HL-60/S4 (cell line): ENCODE results near the gene FGFR3.

Experiments used
- in situ Hi-C: fragments of 300-500 bp; cut with MboI; formaldehyde crosslinking; loops from 2 replicates; pipeline ENCODE4 v1.14.3; 2022; ENCODE audit warnings: low sequenced_read_pairs

FGFR3 gene

DNA sequence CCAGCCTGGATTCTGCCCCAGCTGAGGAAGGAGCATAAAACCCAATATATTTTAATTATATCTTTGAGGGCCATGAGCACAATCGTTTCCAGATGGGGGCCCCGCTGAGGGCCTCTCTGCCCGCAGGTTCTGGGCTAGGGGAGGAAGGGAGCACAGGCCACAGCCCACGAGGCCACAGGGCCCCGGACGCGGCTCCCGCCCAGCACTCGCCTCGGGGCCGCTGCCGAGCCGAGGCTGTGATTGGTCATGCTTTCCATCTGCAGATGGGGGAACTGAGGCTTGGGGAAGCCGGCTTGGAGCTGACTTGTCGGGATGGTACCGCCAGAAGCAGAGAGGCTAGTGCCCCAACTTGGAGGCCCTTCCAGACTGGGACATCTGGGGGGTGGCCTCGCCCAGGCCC, 37.8 kb upstream of the FGFR3 start:
- in situ Hi-C loops, result no loop called here

- in situ Hi-C loops, result no loop called here
Observed at GRCh38 chr4:1756079-1756478, 37.0 kb upstream of the FGFR3 start.

GRCh38 chr4:1756893-1757779, 36.0 kb upstream of the FGFR3 start:
- in situ Hi-C loops, result no loop called here

GRCh38 chr4:1757836-1758235, 35.3 kb upstream of the FGFR3 start:
- in situ Hi-C loops, result no loop called here

DNA sequence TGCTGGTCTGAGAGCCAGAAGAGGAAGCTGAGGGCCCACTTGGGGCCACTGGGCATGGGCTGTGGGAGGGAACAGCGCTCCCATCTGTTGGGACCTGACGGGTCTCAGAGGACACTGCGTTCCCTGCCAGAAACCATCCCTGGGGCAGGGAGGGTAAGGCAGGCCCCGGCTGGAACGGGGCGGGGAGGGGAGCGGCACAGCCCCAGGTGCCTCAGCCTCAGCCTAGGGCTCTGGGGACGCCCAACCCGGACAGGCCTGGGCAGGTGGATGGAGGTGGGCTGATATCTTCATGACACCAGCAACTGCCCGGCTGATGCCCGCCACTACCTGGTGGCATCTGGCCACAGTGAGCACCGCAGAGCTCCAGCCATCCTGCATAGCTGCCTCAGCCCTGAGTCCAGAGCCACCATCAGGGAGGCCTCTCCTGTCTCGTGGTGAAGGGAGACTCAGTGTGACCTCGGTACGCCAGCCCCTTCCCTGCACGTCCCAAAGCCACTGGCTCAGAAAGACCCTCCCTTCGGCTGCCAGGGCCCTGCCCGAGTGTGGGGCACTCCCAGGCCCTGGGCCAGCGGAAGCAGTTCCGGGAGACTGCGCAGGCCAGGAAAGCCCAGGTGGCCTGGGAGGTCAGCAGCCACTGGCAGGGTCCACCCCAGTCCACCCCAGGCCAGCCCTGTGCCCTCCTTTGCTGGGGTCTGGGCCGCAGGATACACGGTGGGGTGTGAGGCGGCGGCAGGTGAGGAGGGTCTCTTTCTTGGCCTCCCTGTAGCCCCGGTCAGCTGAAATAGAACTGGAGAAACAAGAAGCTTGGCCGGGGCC, 34.6 kb upstream of the FGFR3 start:
- in situ Hi-C loops, result no loop called here

DNA sequence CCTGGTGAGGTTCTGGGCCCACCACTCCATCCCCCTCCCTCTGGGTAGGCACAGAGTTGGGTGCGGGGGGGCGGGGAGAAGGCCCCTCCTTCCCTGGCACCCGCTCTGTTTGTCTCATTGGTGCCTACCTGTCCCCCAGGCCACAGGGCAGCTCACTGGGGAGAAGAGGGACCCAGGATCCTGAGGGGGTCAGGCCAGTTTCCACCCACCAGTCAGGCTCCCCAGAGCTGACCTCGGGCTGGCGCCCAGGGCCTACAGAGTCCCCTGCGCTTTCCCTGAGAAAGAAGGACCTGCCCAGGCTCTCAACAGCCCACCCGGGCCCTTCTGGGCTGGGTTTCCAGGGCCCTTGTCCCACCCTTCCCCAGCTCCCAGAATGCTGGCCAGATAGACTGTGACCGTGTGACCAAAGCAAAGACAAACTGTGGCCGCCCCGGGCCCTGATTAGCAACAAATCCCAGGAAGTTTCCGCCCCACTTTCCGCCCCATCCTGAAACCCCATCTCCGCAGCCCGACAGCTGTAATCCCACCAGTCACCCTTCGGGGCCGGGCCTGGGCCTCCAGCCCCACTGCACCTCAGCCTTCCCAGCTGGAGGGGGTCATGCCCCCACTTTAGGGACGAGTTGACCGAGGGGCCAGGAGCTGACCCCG, 33.8 kb upstream of the FGFR3 start:
- in situ Hi-C loops, result no loop called here

DNA sequence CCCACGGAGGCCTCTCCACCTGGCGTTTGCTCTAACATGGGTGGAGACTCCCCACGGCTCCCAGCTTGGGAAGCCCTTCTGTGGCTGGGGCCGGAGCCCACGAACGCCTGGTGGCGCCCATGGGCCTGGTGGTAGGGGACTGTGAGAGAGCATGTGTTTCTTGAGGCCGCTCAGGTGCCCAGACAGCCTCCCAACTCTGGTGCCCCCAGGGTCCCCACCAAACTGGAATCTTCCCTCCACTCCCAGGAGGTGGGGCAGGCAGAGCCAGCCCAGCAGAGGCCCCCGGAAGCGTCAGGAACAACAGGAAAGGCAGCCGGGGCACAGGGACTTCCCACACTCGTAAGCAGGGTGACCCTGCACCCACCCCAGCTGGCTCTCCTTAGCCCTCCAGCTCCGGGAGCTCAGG, 33.3 kb upstream of the FGFR3 start:
- in situ Hi-C loops, result no loop called here

GRCh38 chr4:1760521-1761071, 32.5 kb upstream of the FGFR3 start:
- in situ Hi-C loops, result no loop called here

GRCh38 chr4:1761130-1761689, 31.9 kb upstream of the FGFR3 start:
- in situ Hi-C loops, result no loop called here

GRCh38 chr4:1762264-1763010, 30.7 kb upstream of the FGFR3 start:
- in situ Hi-C loops, result no loop called here

GRCh38 chr4:1763070-1763549, 30.0 kb upstream of the FGFR3 start:
- in situ Hi-C loops, result no loop called here

DNA sequence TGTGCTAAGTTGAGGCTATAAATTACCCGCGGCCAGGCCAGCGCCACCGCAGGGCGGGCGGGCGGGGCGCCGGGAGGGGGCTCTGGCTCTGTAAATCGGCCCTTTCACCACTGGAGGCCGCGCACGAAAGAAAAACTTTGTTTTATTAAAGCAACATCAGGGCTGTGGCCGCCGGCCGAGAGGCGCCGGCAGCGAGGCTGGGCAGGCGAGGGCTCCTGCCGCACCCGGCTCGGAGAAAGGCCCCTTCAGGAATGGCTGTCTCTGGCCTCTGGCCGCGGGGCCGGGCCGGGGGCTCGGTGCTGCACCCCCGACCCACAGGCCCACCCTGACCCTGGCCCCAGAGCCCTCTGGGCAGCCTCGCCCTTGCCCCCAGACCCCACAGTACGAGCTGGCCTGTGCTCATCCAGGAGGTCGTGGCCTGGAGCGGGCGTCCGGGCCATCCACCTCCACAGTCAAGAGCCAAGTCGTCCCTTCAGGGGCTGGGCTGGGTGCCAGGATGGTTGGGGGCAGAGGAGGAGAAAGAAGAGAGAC, 29.5 kb upstream of the FGFR3 start:
- in situ Hi-C loops, result no loop called here

- in situ Hi-C loops, result no loop called here
Observed at GRCh38 chr4:1764670-1765069, 28.4 kb upstream of the FGFR3 start.

DNA sequence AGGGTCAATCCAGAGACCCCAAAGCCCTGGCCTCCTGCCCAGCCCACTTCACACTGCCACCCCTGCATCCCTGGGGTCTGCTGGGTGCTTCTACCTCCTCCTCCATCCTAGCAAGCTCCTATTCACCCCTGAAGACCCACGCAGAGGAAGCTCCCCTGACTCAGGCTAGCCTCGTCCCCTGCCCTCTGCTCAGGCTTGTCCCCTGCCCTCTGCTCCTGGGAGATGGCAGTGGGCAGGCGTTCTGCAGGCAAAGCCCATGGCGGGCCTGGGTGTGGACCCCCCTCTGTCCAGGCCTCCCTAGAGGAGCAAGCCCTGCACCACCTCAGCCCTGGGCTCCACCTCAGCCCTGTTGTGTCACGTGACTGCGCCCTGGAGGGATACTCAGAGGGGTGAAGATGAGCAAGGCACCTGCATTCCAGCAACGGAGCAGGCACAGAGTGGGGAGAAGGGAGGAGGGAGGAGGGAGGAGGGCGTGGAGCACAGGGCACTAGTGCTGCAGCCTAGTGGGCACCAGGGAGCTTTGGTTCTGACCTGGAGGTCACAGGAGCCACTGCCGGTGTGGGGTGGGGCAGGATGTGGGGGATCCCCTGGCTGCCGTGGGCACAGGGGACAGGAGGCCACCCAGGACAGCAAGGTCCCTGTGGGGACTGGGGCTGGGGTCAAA, 27.6 kb upstream of the FGFR3 start:
- in situ Hi-C loops, result no loop called here

DNA sequence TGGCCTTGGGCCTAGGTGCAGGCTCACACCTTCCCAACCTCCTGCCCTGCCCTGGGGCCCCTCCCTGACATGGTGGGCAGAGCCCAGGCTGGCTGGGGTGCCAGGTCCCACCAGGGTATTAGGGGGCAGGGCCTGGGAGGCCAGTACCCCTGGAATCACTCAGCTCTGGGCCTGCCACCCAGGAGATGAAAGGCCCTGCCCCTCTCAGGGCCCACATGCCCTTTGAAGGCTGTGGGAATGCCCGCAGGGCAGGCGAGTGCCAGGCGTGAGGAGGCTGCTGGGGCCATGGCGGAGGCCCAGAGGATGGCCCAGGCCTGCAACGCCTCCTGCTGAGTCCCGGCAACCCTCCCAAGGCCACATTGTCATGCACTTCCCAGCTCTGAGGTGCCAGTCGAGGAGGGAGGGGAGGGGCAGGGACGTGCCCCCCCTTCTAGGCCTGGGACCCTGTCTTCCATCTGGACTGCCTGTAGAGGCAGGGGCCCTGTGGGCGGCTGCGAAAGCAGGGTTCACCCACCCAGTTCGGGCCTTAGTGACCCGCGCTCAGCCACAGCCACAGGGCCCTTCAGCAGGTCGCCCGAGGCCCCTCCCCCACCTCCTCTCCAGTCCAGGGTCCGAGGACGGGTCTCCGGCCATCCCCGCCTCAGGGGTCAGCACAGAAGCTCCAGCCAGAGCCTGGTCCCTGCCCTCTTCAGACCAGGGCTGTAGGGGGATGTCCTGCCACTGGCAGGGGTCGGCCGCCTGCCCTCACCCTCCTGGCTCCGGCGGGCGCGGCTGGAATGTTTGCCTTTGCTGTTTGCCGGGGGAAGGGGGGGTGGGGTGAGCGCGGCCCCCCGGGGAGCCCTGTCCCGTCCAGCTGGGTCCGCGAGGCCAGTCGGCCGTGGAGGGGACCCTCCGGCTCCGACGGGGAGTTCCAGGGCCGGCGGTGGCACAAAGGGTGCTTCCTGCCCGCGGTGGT, 26.7 kb upstream of the FGFR3 start:
- in situ Hi-C loops, result no loop called here

GRCh38 chr4:1767061-1767769, 25.9 kb upstream of the FGFR3 start:
- in situ Hi-C loops, result no loop called here

DNA sequence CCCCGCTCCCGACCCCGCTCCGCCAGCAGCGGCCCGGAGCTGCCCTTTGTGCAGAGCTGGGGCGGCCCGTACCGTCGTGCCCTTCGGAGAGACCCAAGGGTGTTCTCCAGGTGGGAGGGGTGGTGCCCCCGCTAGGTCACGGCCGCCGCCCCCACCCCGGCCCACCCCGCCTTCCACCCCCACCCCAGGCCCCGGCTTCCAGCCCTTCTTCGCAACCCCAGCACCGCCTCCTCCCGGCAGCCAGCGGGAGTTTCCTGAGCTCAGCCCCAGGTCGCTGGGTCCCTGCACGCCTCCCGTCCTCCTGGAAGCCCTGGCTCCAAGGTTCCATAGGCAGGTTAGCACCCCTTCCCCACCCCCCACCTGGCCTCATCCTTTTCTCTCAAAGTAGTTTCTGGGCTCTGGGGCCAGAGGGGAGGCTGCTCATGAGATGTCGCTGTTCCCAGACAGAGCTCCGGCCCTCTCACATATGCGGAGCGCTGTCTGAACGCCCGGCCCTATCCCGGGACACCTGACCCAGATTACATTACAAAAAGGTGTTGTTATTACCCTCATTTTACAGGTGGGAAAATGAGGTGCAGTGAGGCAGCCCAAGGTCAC, 25.2 kb upstream of the FGFR3 start:
- in situ Hi-C loops, result no loop called here
